HG03175 (cell line): ENCODE data around the gene PRKCB.

Experiments
- ATAC-seq: cut with Tn5 transposase; IDR thresholded peaks from one replicate; pipeline ENCODE4 v1.9.1; 2021; ENCODE audit warnings: mild to moderate bottlenecking, moderate library complexity; ENCODE audit not compliant: unreplicated experiment

Gene PRKCB

GRCh38 chr16:24035127-24035842 is 199.5 kb downstream of the PRKCB start:
- ATAC-seq: no peak

GRCh38 chr16:24036038-24036543 is 200.3 kb downstream of the PRKCB start:
- no peak for ATAC-seq

- ATAC-seq: no peak
Measured at GRCh38 chr16:24036614-24037013, 200.8 kb downstream of the PRKCB start.

- ATAC-seq: no peak
Measured at GRCh38 chr16:24037335-24037734, 201.6 kb downstream of the PRKCB start.

- peak; percentile 71 for ATAC-seq
Measured at GRCh38 chr16:24041834-24042631, 206.2 kb downstream of the PRKCB start.

GRCh38 chr16:24044467-24044866 is 208.7 kb downstream of the PRKCB start:
- no peak for ATAC-seq

- no peak for ATAC-seq
Measured at GRCh38 chr16:24045641-24046040, 209.9 kb downstream of the PRKCB start.

GRCh38 chr16:24046442-24046841 is 210.7 kb downstream of the PRKCB start:
- ATAC-seq: no peak

- ATAC-seq: no peak
Measured at GRCh38 chr16:24049113-24049512, 213.3 kb downstream of the PRKCB start.

GRCh38 chr16:24051125-24051524 is 215.3 kb downstream of the PRKCB start:
- no peak for ATAC-seq

GRCh38 chr16:24052329-24053098 is 216.7 kb downstream of the PRKCB start:
- no peak for ATAC-seq

GRCh38 chr16:24053099-24053946 is 217.5 kb downstream of the PRKCB start:
- no peak for ATAC-seq

- no peak for ATAC-seq
Measured at GRCh38 chr16:24054741-24055491, 219.1 kb downstream of the PRKCB start.

GRCh38 chr16:24062270-24062817 is 226.6 kb downstream of the PRKCB start:
- no peak for ATAC-seq

GRCh38 chr16:24069036-24069590 is 233.3 kb downstream of the PRKCB start:
- no peak for ATAC-seq

- ATAC-seq: peak; percentile 59
Measured at GRCh38 chr16:24070851-24071250, 235.1 kb downstream of the PRKCB start.

GRCh38 chr16:24071666-24072360 is 236.0 kb downstream of the PRKCB start:
- ATAC-seq: no peak

GRCh38 chr16:24073321-24073720 is 237.5 kb downstream of the PRKCB start:
- no peak for ATAC-seq
